Brain microvascular endothelial cell (primary cell): ENCODE data around the gene NEK10.

ENCODE experiments used
- DNase-seq: peaks from one replicate; pipeline ENCODE4 v3.0.0-alpha.2; 2020
- H3K27ac ChIP-seq: fragments of 250-450 bp; sonication (Bioruptor Pico); 2 replicates; pipeline ENCODE4 v1.5.1; 2020; ENCODE audit warnings: mild to moderate bottlenecking, moderate library complexity
- H3K27me3 ChIP-seq: fragments of 250-450 bp; sonication (Bioruptor Pico); replicated peaks from 2 replicates; pipeline ENCODE4 v1.5.1; 2020; ENCODE audit warnings: mild to moderate bottlenecking
- H3K36me3 ChIP-seq: fragments of 250-450 bp; sonication (Bioruptor Pico); replicated peaks from 2 replicates; pipeline ENCODE4 v1.5.1; 2020; ENCODE audit warnings: mild to moderate bottlenecking
- H3K4me3 ChIP-seq: 2 replicates; pipeline ENCODE4 v1.5.1; 2011; ENCODE audit warnings: low read depth, mild to moderate bottlenecking, control low read depth, low read length, moderate library complexity
- in situ Hi-C: cut with HindIII; loops from 2 replicates; pipeline ENCODE4 v1.10.0; 2017; ENCODE audit warnings: low sequenced_read_pairs, low pct_ligation_motif_present
- TF ChIP-seq, protein P1 (sequence below): IDR thresholded peaks from 2 replicates; pipeline ENCODE4 v1.5.1; 2011; ENCODE audit warnings: low read depth, mild to moderate bottlenecking, moderate library complexity, low read length, control low read depth, inconsistent platforms; ENCODE audit errors: missing control alignments

NEK10 gene

DNA sequence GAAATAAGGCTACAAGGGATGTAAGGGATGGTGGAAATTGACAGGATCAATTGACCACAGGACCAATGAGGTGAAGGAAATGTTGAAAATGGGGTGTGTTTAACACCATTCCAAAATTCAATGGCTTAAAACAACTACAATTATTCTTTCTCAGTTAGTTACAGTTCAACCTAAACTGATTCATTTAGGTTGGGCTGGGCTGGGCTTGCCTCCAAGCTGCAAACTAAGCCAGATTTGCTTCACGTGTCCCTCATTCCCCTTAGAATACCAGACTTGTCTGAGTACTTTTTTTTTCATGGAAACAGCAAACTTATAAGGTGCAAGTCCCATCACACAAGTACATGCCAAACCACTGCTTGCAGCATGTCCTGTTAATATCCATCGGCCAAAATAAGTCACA, 280.1 kb downstream of the NEK10 start:
- in situ Hi-C loops, result no loop called here
- H3K27ac ChIP-seq, result no peak overlapping the region

DNA sequence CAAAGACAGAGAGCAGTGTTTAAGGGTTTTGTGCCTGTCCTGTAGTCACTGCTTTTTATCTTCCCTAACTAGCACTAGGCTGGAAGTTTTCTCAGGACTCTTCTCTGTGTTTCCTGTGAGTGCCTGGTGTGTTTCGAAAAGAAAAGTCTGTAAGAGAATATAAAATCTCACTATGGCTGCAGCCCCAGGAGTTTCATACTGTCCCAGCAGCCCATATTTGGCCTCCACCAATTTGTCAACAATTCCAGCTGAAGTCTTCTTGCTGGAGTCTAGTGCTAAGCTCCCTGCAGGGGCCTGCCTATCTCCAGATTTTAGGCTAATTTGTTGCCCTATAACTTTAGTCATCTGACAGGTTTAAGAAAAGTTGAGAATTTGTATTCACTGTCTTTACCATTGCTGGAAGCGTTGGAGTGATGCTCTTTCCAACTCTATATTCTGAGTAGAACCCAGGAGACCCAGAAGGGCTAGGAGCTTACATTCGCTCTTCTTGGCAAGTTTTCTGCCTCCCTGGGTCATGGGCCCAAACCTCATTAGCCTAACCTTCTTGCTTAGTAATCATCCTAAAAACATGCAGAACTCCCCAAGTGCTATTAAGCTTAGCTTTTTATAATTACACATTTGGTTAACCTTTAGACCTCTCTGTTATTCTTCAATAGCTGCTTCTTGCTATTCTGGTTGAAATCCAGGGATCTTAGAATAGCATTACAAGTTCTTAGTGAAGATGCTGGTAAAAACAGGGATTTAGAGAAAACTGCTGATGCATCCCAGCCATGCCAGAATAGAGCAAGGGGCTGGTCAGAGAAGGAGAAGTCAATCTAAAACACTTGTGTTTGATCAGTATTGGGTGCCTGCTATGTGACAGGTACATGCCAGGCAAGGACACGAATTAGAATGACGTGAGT, 283.1 kb downstream of the NEK10 start:
- no peaks in the 10 kb centered on the region for H3K27me3 ChIP-seq
- no peak for DNase-seq
- TF ChIP-seq, protein P1, sequence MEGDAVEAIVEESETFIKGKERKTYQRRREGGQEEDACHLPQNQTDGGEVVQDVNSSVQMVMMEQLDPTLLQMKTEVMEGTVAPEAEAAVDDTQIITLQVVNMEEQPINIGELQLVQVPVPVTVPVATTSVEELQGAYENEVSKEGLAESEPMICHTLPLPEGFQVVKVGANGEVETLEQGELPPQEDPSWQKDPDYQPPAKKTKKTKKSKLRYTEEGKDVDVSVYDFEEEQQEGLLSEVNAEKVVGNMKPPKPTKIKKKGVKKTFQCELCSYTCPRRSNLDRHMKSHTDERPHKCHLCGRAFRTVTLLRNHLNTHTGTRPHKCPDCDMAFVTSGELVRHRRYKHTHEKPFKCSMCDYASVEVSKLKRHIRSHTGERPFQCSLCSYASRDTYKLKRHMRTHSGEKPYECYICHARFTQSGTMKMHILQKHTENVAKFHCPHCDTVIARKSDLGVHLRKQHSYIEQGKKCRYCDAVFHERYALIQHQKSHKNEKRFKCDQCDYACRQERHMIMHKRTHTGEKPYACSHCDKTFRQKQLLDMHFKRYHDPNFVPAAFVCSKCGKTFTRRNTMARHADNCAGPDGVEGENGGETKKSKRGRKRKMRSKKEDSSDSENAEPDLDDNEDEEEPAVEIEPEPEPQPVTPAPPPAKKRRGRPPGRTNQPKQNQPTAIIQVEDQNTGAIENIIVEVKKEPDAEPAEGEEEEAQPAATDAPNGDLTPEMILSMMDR, result no peak
- H3K4me3 ChIP-seq, result no peak overlapping the region
- in situ Hi-C loops, result no loop called here
- H3K36me3 ChIP-seq, result no peaks in the 10 kb centered on the region
- no peak overlapping the region for H3K27ac ChIP-seq

More for the DNA sequence above, 280.1 kb downstream of the NEK10 start:
- H3K36me3 ChIP-seq, result no peaks in the 10 kb centered on the region
- no peaks in the 10 kb centered on the region for H3K27me3 ChIP-seq
- TF ChIP-seq, protein P1, result no peak
- no peak for DNase-seq
- H3K4me3 ChIP-seq, result no peak overlapping the region

DNA sequence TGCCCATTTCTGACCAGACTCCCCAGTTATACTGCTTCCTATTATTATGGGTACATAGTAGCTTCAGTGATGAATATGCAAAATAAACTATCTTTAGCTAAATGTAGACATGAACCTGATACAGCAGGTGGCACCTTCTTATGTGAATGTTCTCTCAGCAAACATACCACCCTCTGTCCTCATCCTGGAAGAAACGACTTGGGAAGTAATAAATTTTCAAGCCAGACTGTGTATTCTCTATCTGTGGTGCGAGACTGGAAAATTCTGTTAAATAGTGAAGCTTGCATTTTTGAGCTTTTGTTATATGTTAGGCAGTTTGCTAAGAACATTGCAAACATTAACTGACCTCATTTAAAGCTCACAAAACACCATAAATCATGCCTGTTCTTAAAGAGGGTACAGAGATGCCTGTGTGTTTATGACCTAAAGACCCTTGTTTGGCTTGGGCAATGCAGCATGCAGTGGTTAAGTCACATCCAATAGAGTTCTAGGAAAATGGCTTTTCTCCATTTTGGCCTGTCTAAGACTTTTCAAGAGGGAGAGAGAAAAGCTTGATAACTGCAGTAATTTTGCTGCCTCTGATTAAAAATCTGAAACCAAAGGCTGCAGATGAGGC, 287.1 kb downstream of the NEK10 start:
- no peaks in the 10 kb centered on the region for H3K36me3 ChIP-seq
- H3K4me3 ChIP-seq, result no peak overlapping the region
- TF ChIP-seq, protein P1, result no peak
- DNase-seq, result no peak
- H3K27ac ChIP-seq, result no peak overlapping the region
- H3K27me3 ChIP-seq, result no peaks in the 10 kb centered on the region
- in situ Hi-C loops, result no loop called here

DNA sequence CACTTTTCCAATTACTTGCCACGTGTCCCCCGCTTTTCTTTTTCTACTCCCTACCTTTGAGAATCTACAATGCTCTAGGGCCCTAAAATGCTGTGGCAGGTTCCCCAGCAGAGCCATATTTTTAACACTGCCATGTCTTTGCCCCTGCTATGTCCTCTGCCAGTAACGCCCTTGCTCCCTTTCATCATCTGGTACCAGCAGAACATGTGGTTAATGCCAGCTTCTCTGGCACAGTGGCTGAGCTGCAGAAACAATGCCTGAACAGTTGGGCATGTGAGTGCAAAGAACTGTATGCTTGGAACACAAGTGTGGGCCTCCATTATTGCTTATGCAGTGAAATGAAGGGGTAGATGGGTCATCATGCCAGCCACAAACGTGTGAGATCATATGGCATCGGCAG, 287.6 kb downstream of the NEK10 start:
- no peak for DNase-seq
- in situ Hi-C loops, result no loop called here
- no peaks in the 10 kb centered on the region for H3K36me3 ChIP-seq
- TF ChIP-seq, protein P1, result no peak
- no peak overlapping the region for H3K27ac ChIP-seq
- no peaks in the 10 kb centered on the region for H3K27me3 ChIP-seq
- H3K4me3 ChIP-seq, result no peak overlapping the region

DNA sequence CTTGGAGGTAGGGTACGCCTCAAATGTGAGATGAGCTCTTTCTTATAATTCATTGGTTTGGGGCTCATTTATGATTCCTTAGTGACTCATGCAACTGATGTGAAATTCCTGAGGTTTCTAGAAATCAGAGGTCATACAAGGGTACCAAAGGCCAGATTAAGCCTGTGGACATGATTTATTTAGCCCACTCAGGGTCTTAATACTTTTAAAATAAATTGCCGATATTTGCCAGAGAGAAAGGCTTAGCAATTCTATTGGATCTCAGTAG, 289.0 kb downstream of the NEK10 start:
- TF ChIP-seq, protein P1, result no peak
- Histone ChIP-seq H3K4me3 (no peak overlapping the region), H3K27me3 (no peaks in the 10 kb centered on the region), H3K36me3 (no peaks in the 10 kb centered on the region), H3K27ac (no peak overlapping the region)
- DNase-seq, result no peak
- in situ Hi-C loops, result no loop called here
